ENCODE results near the gene TNNT3.
"Not testable (repeated sequence)": the region's sequence is repeated elsewhere in the genome, so short reads cannot be mapped to it uniquely, and the experiment has no call there.

Gene TNNT3

DNA sequence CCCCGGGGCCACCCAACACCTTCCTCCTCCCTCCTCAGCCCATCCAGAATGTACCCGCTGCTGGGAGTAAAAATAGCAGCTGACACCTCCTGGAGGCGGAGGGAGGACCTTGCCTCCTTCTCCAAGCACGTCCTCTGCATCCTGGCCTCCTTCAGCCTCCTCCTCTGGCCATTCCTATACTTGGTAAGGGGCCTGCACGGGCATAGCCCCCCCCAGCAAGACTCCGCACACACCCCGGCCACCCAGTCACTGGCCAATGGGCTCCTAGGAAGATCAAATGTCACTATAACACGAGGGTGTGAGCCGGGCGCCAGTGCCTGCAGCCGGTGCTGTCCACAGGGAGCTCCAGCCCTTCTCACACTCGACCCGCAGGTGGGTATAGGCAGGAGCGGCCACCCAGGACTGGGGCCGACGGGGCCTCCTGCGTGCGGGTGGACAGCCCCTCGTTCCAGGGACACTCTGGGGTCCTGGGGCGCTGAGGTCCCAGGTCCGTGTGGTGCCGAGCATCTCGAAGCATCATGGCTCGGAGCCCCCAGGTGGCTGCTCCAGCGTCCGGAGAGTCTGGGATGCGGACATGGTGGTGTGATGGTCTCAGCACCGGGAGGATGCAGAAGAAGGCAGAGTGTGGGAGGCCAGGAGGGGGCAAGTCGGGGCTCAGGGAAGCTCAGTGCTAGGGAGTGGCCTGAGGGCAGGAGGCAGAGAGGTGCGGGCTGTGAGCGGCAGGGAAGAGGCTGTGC lies at the start of gene TNNT3:
Gene TNNT3 (plus strand): TSS at position 313 of the 737 bp plus-strand sequence. CDS start 3,172 bp downstream, outside the sequence.
- DNase-seq (ENCODE audit: low read depth), result no peak
- H3K4me3 ChIP-seq (ENCODE audit: control insufficient read depth, low read depth, low read length), result no peak within 1 kb of the TSS
- TF ChIP-seq, protein P1, sequence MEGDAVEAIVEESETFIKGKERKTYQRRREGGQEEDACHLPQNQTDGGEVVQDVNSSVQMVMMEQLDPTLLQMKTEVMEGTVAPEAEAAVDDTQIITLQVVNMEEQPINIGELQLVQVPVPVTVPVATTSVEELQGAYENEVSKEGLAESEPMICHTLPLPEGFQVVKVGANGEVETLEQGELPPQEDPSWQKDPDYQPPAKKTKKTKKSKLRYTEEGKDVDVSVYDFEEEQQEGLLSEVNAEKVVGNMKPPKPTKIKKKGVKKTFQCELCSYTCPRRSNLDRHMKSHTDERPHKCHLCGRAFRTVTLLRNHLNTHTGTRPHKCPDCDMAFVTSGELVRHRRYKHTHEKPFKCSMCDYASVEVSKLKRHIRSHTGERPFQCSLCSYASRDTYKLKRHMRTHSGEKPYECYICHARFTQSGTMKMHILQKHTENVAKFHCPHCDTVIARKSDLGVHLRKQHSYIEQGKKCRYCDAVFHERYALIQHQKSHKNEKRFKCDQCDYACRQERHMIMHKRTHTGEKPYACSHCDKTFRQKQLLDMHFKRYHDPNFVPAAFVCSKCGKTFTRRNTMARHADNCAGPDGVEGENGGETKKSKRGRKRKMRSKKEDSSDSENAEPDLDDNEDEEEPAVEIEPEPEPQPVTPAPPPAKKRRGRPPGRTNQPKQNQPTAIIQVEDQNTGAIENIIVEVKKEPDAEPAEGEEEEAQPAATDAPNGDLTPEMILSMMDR (conservative IDR thresholded peaks at IDR 0.05; ENCODE audit: control insufficient read depth, insufficient read depth, low read depth, low read length), result no peak

- H3K4me3 ChIP-seq (ENCODE audit: control insufficient read depth, low read depth, low read length), result peak overlapping the region; percentile 47
- no peak for DNase-seq (ENCODE audit: low read depth)
- TF ChIP-seq, protein P1 (conservative IDR thresholded peaks at IDR 0.05; ENCODE audit: control insufficient read depth, insufficient read depth, low read depth, low read length), result no peak
These were observed 49.2 kb upstream of the TNNT3 start for GRCh38 chr11:1870326-1870696.

- TF ChIP-seq, protein P1 (conservative IDR thresholded peaks at IDR 0.05; ENCODE audit: control insufficient read depth, insufficient read depth, low read depth, low read length), result no peak
- DNase-seq (ENCODE audit: low read depth), result no peak
- H3K4me3 ChIP-seq (ENCODE audit: control insufficient read depth, low read depth, low read length), result peak overlapping the region; percentile 47
These were observed 48.6 kb upstream of the TNNT3 start for GRCh38 chr11:1870721-1871466.

- peak overlapping the region; percentile 47 for H3K4me3 ChIP-seq (ENCODE audit: control insufficient read depth, low read depth, low read length)
- TF ChIP-seq, protein P1 (conservative IDR thresholded peaks at IDR 0.05; ENCODE audit: control insufficient read depth, insufficient read depth, low read depth, low read length), result no peak
- no peak for DNase-seq (ENCODE audit: low read depth)
These were observed 48.0 kb upstream of the TNNT3 start for GRCh38 chr11:1871531-1871930.

- TF ChIP-seq, protein P1 (conservative IDR thresholded peaks at IDR 0.05; ENCODE audit: control insufficient read depth, insufficient read depth, low read depth, low read length), result no peak
- no peak for DNase-seq (ENCODE audit: low read depth)
- H3K4me3 ChIP-seq (ENCODE audit: control insufficient read depth, low read depth, low read length), result peak overlapping the region; percentile 47
These were observed 47.1 kb upstream of the TNNT3 start for GRCh38 chr11:1872267-1872985.

- TF ChIP-seq, protein P1 (conservative IDR thresholded peaks at IDR 0.05; ENCODE audit: control insufficient read depth, insufficient read depth, low read depth, low read length), result no peak
- peak overlapping the region; percentile 12 for H3K4me3 ChIP-seq (ENCODE audit: control insufficient read depth, low read depth, low read length)
- DNase-seq (ENCODE audit: low read depth), result peak; percentile 70
These were observed 46.3 kb upstream of the TNNT3 start for GRCh38 chr11:1873048-1873812.

GRCh38 chr11:1873813-1874150 lies 45.7 kb upstream of the TNNT3 start:
- not testable (repeated sequence) for H3K4me3 ChIP-seq (ENCODE audit: control insufficient read depth, low read depth, low read length); DNase-seq (ENCODE audit: low read depth)

GRCh38 chr11:1874441-1875092 lies 44.9 kb upstream of the TNNT3 start:
- DNase-seq (ENCODE audit: low read depth); H3K4me3 ChIP-seq (ENCODE audit: control insufficient read depth, low read depth, low read length): not testable (repeated sequence)
